Lower lobe of right lung (tissue), 2 donors: ENCODE data around the gene FMNL2. TPM values are rescaled to one million over a fixed set of nuclear protein-coding genes. Genes with fewer than 3 reads are reported as not detected.
A peak's percentile ranks its signal among the peaks of the same experiment; 100 is the strongest.

Experiments
- ATAC-seq, 2 donors: fragments of 200-7000 bp; cut with Tn5 transposase; one replicate each; pipeline ENCODE4 v1.9.1; 2020 to 2022; ENCODE audit warnings: mild to moderate bottlenecking in 2 of 2, moderate library complexity in 2 of 2
- DNase-seq: peaks from one replicate; pipeline ENCODE4 v3.0.0-alpha.2; 2020
- H3K27ac ChIP-seq: fragments of 200-600 bp; one replicate; pipeline ENCODE4 v1.8.0; 2022
- H3K27me3 ChIP-seq: fragments of 200-600 bp; one replicate; pipeline ENCODE4 v1.8.0; 2022; ENCODE audit warnings: low read depth
- H3K36me3 ChIP-seq: fragments of 200-600 bp; one replicate; pipeline ENCODE4 v1.8.0; 2022; ENCODE audit warnings: mild to moderate bottlenecking
- H3K4me1 ChIP-seq: fragments of 200-600 bp; one replicate; pipeline ENCODE4 v1.8.0; 2022
- H3K4me3 ChIP-seq: fragments of 200-600 bp; one replicate; pipeline ENCODE4 v1.8.0; 2022; ENCODE audit warnings: mild to moderate bottlenecking
- H3K9me3 ChIP-seq: fragments of 200-600 bp; one replicate; pipeline ENCODE4 v1.8.0; 2022
- CTCF ChIP-seq: fragments of 200-600 bp; IDR thresholded peaks from one replicate; pipeline ENCODE4 v1.8.0; 2022; ENCODE audit warnings: antibody characterized with exemption, mild to moderate bottlenecking
- intact Hi-C: fragments of 100-400 bp; cut with DNase I; formaldehyde crosslinking; loops from one replicate; pipeline ENCODE4 v1.11.0; 2022
- total RNA-seq: library from RNA; stranded (reverse); fragmentation: NEBNext Ultra II Directional; extraction: Animal tissue kit (Norgen Biotek cat#: 25700); gene quantifications from one replicate; pipeline ENCODE4 v1.2.1, GENCODE V29; 2021
- donor health status: DM: no; HTN: yes; CAD: no; lungs with severe emphysema.

The FMNL2 gene
- total RNA-seq, 1 donor from 2014 or later, result 77.9 TPM

GRCh38 chr2:152623775-152624174, 288.8 kb downstream of the FMNL2 start:
- DNase-seq, result no peak

DNA sequence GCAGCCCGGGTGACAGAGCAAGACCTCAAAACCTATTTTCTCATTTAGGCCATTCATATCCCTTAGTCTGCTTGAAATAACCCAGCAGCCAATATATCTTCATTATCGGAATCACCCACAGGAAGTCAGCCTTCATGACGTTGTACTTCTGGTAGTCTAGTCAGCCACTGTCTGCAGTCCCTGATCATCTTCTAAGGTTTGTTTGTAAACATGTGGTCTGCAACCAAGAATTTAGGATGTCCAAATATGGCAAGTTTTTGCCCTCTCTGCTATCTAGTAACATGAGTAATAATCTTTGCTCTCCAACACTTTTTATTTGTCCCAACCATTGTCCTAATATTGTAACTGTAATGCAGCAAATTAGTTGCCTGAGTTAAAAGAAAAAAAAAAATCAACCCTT, 289.8 kb downstream of the FMNL2 start:
- Histone ChIP-seq H3K27ac (no peak overlapping the region), H3K27me3 (no peaks in the 10 kb centered on the region), H3K4me3 (no peak overlapping the region), H3K9me3 (no peaks in the 10 kb centered on the region), H3K36me3 (peaks cover 35% of the 10 kb centered on the region), H3K4me1 (no peaks in the 10 kb centered on the region)
- DNase-seq (no peak), ATAC-seq (no peak)
- intact Hi-C loops, result loop anchor here (10.0 kb wide), 1 partner anchor 440 kb away; no protein-coding TSS in a partner anchor
- TF ChIP-seq CTCF, result no peak

More at GRCh38 chr2:152623775-152624174, 288.8 kb downstream of the FMNL2 start:
- no peak for ATAC-seq
- Histone ChIP-seq H3K27me3 (no peaks in the 10 kb centered on the region), H3K4me1 (no peaks in the 10 kb centered on the region), H3K4me3 (no peak overlapping the region), H3K36me3 (peaks cover 34% of the 10 kb centered on the region), H3K27ac (no peak overlapping the region), H3K9me3 (no peaks in the 10 kb centered on the region)
- intact Hi-C loops, result loop anchor here (10.0 kb wide), 1 partner anchor 439 kb away; no protein-coding TSS in a partner anchor
- TF ChIP-seq CTCF, result no peak

GRCh38 chr2:152626911-152627339, 292.0 kb downstream of the FMNL2 start:
- Histone ChIP-seq H3K4me1 (no peaks in the 10 kb centered on the region), H3K27ac (no peak overlapping the region), H3K4me3 (no peak overlapping the region), H3K27me3 (no peaks in the 10 kb centered on the region), H3K9me3 (no peaks in the 10 kb centered on the region), H3K36me3 (peaks cover 40% of the 10 kb centered on the region)
- ATAC-seq (no peak), DNase-seq (no peak)
- intact Hi-C loops, result loop anchor here (10.0 kb wide), 1 partner anchor 442 kb away; no protein-coding TSS in a partner anchor
- no peak for TF ChIP-seq CTCF

- intact Hi-C loops, result loop anchor here (10.0 kb wide), 1 partner anchor 443 kb away; no protein-coding TSS in a partner anchor
- Histone ChIP-seq H3K4me3 (no peak overlapping the region), H3K27ac (no peak overlapping the region), H3K9me3 (no peaks in the 10 kb centered on the region), H3K36me3 (peaks cover 45% of the 10 kb centered on the region), H3K4me1 (no peaks in the 10 kb centered on the region), H3K27me3 (no peaks in the 10 kb centered on the region)
- peak; percentile 50 for TF ChIP-seq CTCF
- DNase-seq (no peak), ATAC-seq (peak; percentile 58 to 67)
Observed at GRCh38 chr2:152627351-152627957, 292.5 kb downstream of the FMNL2 start.

DNA sequence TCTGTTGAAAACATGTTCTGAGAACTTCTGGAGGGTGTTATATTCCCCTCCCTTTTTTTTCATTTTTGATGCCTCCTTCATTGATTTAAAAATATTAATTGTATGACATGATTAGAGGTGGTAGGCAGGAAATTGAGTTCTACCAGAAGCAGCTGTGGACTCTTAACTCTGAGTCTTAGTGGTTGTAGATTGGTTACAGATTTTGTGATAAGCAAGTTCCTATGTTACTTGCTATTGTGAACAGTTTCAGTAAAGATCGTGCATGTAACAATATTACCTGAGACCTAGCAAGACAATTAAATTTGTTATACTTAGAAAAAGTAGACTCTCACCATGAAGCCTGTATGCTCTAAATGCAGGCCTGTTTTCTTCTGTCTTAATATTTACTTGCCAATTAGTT, 294.2 kb downstream of the FMNL2 start:
- intact Hi-C loops, result loop anchor here (10.0 kb wide), 1 partner anchor 444 kb away; no protein-coding TSS in a partner anchor
- Histone ChIP-seq H3K4me3 (no peak overlapping the region), H3K9me3 (no peaks in the 10 kb centered on the region), H3K4me1 (no peaks in the 10 kb centered on the region), H3K27me3 (no peaks in the 10 kb centered on the region), H3K36me3 (peaks cover 58% of the 10 kb centered on the region), H3K27ac (no peak overlapping the region)
- TF ChIP-seq CTCF, result no peak
- DNase-seq (no peak), ATAC-seq (no peak)
